ENCODE results near the gene TAS2R31. TPM values are rescaled to one million over a fixed set of nuclear protein-coding genes. Genes with fewer than 3 reads are reported as not detected.

Gene TAS2R31
- total RNA-seq, 3 donors from 2014 or later (not counting 1 experiment from before 2014, with no cell fraction given) = 3.7 to 6.2 (median 4.0) TPM

Other genes with a start within 250 kb of the TAS2R31 start
- gene TAS2R7, start 228.8 kb downstream of the TAS2R31 start, total RNA-seq = not detected
- gene TAS2R8, start 224.1 kb downstream of the TAS2R31 start, total RNA-seq = not detected
- gene TAS2R9, start 221.2 kb downstream of the TAS2R31 start, total RNA-seq = not detected
- 1 to 10 TPM in 1 of 3 donors, under 1 TPM in 1, not detected in 1; 0.60 to 1.2 TPM for gene TAS2R10, start 205.0 kb downstream of the TAS2R31 start, total RNA-seq
- gene PRR4, start 181.9 kb downstream of the TAS2R31 start, total RNA-seq = 1 to 10 TPM; 3.0 to 8.1 (median 3.6) TPM
- 10 to 100 TPM; 35.1 to 46.1 (median 40.6) TPM for gene PRH1, start 147.2 kb downstream of the TAS2R31 start, total RNA-seq
- 1 to 10 TPM; 1.6 to 2.5 (median 2.0) TPM for gene TAS2R13, start 121.8 kb downstream of the TAS2R31 start, total RNA-seq
- 1 to 10 TPM in 1 of 3 donors, not detected in 2; 1.0 TPM for gene PRH2, start 102.2 kb downstream of the TAS2R31 start, total RNA-seq
- gene TAS2R14, start 92.1 kb downstream of the TAS2R31 start, total RNA-seq = 1 to 10 TPM; 3.6 to 4.8 (median 4.4) TPM
- gene TAS2R50, start 44.5 kb downstream of the TAS2R31 start, total RNA-seq = 1 to 10 TPM in 2 of 3 donors, under 1 TPM in 1; 0.88 to 3.0 (median 2.0) TPM
- 1 to 10 TPM; 2.0 to 2.8 (median 2.4) TPM for gene TAS2R20, start 33.1 kb downstream of the TAS2R31 start, total RNA-seq
- gene TAS2R19, start 8.8 kb downstream of the TAS2R31 start, total RNA-seq = 1 to 10 TPM; 2.9 to 4.1 (median 3.8) TPM
- 1 to 10 TPM; 3.3 to 4.5 (median 4.4) TPM for gene TAS2R46, start 30.9 kb upstream of the TAS2R31 start, total RNA-seq
- 1 to 10 TPM; 2.1 to 6.7 (median 4.5) TPM for gene TAS2R43, start 60.9 kb upstream of the TAS2R31 start, total RNA-seq
- gene TAS2R30, start 103.2 kb upstream of the TAS2R31 start, total RNA-seq = 1 to 10 TPM; 6.9 to 9.7 (median 6.9) TPM
- gene SMIM10L1, start 139.8 kb upstream of the TAS2R31 start, total RNA-seq = 10 to 100 TPM in 1 of 3 donors, 1 to 10 TPM in 2; 8.6 to 10.7 (median 9.9) TPM
- gene TAS2R42, start 155.5 kb upstream of the TAS2R31 start, total RNA-seq = not detected
- not detected for gene PRB3, start 238.3 kb upstream of the TAS2R31 start, total RNA-seq